HEK293T (cell line): ENCODE measurements around the gene PFKM.

ENCODE experiments used
- CTCF ChIA-PET: fragments of 350-600 bp; formaldehyde crosslinking; extraction: SDS; loops from one replicate; lab custom pipeline; 2021; ENCODE audit warnings: antibody characterized with exemption, inconsistent platforms; lab: Yijun Ruan, JAX
- POLR2A ChIA-PET: fragments of 350-600 bp; formaldehyde crosslinking; extraction: SDS; loops from one replicate; lab custom pipeline; 2020; ENCODE audit warnings: antibody characterized with exemption, inconsistent platforms; lab: Yijun Ruan, JAX
- DNase-seq: peaks from one replicate; pipeline ENCODE4 v3.0.0; 2012; ENCODE audit warnings: mixed read lengths; ENCODE audit errors: extremely low spot score
- ARNT ChIP-seq: fragments of 450-650 bp; IDR thresholded peaks from 2 replicates; pipeline ENCODE4 v1.6.1; 2017; ENCODE audit warnings: mild to moderate bottlenecking
- BHLHE40 ChIP-seq: fragments of 450-650 bp; IDR thresholded peaks from 2 replicates; pipeline ENCODE4 v1.6.1; 2016; ENCODE audit warnings: mild to moderate bottlenecking, moderate library complexity, borderline replicate concordance
- CTBP1 ChIP-seq: fragments of 450-650 bp; IDR thresholded peaks from 2 replicates; pipeline ENCODE4 v1.6.1; 2016; ENCODE audit warnings: borderline replicate concordance
- ELF4 ChIP-seq: fragments of 450-650 bp; IDR thresholded peaks from 2 replicates; pipeline ENCODE4 v1.6.1; 2017; ENCODE audit warnings: antibody characterized with exemption
- FOXA1 ChIP-seq: fragments of 450-650 bp; IDR thresholded peaks from 2 replicates; pipeline ENCODE4 v1.6.1; 2016; ENCODE audit warnings: mild to moderate bottlenecking
- FOXK2 ChIP-seq: fragments of 450-650 bp; IDR thresholded peaks from 2 replicates; pipeline ENCODE4 v1.6.1; 2016; ENCODE audit warnings: mild to moderate bottlenecking
- FOXM1 ChIP-seq: fragments of 450-650 bp; IDR thresholded peaks from 2 replicates; pipeline ENCODE4 v1.6.1; 2017; ENCODE audit warnings: mild to moderate bottlenecking, borderline replicate concordance
- HDGF ChIP-seq: fragments of 450-650 bp; IDR thresholded peaks from 2 replicates; pipeline ENCODE4 v1.6.1; 2017; ENCODE audit warnings: antibody characterized with exemption, borderline replicate concordance
- L3MBTL2 ChIP-seq: fragments of 450-650 bp; conservative IDR thresholded peaks from 2 replicates; pipeline ENCODE4 v1.6.1; 2016; ENCODE audit warnings: mild to moderate bottlenecking
- LEF1 ChIP-seq: fragments of 450-650 bp; IDR thresholded peaks from 2 replicates; pipeline ENCODE4 v1.6.1; 2017; ENCODE audit warnings: mild to moderate bottlenecking, borderline replicate concordance
- NFRKB ChIP-seq: fragments of 450-650 bp; IDR thresholded peaks from 2 replicates; pipeline ENCODE4 v1.6.1; 2016; ENCODE audit warnings: mild to moderate bottlenecking, moderate library complexity
- PKNOX1 ChIP-seq: fragments of 450-650 bp; IDR thresholded peaks from 2 replicates; pipeline ENCODE4 v1.6.1; 2016
- SP1 ChIP-seq: fragments of 450-650 bp; IDR thresholded peaks from 2 replicates; pipeline ENCODE4 v1.6.1; 2017
- SUZ12 ChIP-seq: fragments of 450-650 bp; IDR thresholded peaks from 2 replicates; pipeline ENCODE4 v1.6.1; 2016; ENCODE audit warnings: mild to moderate bottlenecking
- TARDBP ChIP-seq: fragments of 450-650 bp; IDR thresholded peaks from 2 replicates; pipeline ENCODE4 v1.6.1; 2016
- ZNF384 ChIP-seq: fragments of 450-650 bp; IDR thresholded peaks from 2 replicates; pipeline ENCODE4 v1.6.1; 2016

Gene PFKM

DNA sequence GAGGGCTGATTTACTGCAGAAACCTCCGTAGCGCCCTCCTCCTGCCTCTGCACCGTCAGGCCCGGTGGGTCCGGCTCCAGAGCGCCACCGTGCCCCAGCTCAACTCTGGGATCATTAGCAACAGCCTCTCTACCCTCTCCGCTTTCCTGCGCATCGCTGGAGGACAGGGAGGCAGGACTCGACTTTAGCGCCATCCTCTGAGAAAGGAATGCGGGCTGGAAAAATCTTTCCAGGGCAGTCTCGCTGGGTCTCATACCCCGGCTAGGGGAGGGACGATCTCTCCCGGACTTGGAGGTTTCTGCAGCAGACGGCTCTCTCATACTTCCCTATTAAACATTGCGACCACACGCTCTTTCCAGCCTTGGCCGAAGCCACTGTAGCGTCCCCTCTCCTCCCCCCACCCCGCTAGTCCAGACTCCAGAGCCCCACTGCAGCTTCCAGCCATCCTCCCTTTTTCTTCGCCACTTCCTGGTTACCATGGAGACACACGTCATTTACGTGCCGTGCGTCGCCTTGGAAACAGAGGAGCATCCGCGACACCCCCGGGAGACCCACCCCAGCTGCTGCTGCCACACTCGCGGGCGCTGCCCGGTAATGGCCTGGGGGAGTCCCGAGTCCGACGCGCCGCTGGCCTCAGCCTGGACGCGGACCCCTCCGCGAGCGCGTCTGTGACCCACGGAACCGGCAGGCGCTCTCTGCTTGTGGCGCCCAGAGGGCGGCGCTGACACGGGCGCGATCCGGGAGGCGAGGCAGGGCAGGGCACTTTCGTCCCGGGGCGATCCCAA is 64.1 kb downstream of the PFKM start, which contains the start of gene CCDC184:
Gene CCDC184 (plus strand): TSS at position 554 of the 785 bp plus-strand sequence. CDS start 479 bp downstream, outside the sequence.
- POLR2A ChIA-PET = interaction anchor here (0.6 to 1.4 kb wide), 6 partner anchors 10 to 207 kb away, joined by 3 to 13 read pairs (median 4); partner anchors contain the start of genes ASB8 and PFKM
- peak; percentile 77 for DNase-seq
- TF ChIP-seq ARNT = no peak
- peak; percentile 51; the same call in 1 of the 2 replicates for TF ChIP-seq CTBP1
- TF ChIP-seq PKNOX1 = peak; percentile 73
- CTCF ChIA-PET = interaction anchor here (0.6 to 1.2 kb wide), 8 partner anchors 9 to 222 kb away, joined by 3 to 9 read pairs (median 4); no protein-coding TSS in a partner anchor

GRCh38 chr12:48183876-48184548 is 64.8 kb downstream of the PFKM start:
- ChIA-PET POLR2A (interaction anchor here (1.3 kb wide), 1 partner anchor 65 kb away, joined by 5 read pairs; the partner anchor contains the start of gene PFKM), CTCF (no interaction called here)
- TF ChIP-seq ARNT = no peak
- DNase-seq = peak; percentile 57

GRCh38 chr12:48184549-48184922 is 65.4 kb downstream of the PFKM start:
- TF ChIP-seq ARNT (no peak), CTBP1 (no peak), SP1 (no peak), TARDBP (no peak), FOXK2 (no peak), ZNF384 (no peak), HDGF (no peak), FOXA1 (no peak), ELF4 (no peak), PKNOX1 (no peak), FOXM1 (no peak), LEF1 (no peak), L3MBTL2 (no peak), SUZ12 (no peak), NFRKB (no peak), BHLHE40 (no peak)
- ChIA-PET POLR2A (no interaction called here), CTCF (no interaction called here)
- DNase-seq = no peak

- DNase-seq = no peak
- ChIA-PET POLR2A (no interaction called here), CTCF (no interaction called here)
- TF ChIP-seq FOXM1 (no peak), SP1 (no peak), LEF1 (no peak)
These were observed 66.2 kb downstream of the PFKM start for GRCh38 chr12:48185181-48185919.

GRCh38 chr12:48187916-48188695 is 68.9 kb downstream of the PFKM start:
- DNase-seq = no peak
- TF ChIP-seq PKNOX1 = no peak
- TF ChIP-seq LEF1 = no peak
- TF ChIP-seq FOXK2 = no peak
- no peak for TF ChIP-seq FOXM1
- no peak for TF ChIP-seq SUZ12
- TF ChIP-seq ZNF384 = no peak
- TF ChIP-seq CTBP1 = no peak
- no peak for TF ChIP-seq BHLHE40
- no peak for TF ChIP-seq L3MBTL2
- no peak for TF ChIP-seq FOXA1
- no peak for TF ChIP-seq SP1
- TF ChIP-seq ELF4 = no peak
- no peak for TF ChIP-seq HDGF
- TF ChIP-seq ARNT = no peak
- ChIA-PET POLR2A (no interaction called here), CTCF (no interaction called here)
